PC-3 (cell line): ENCODE results near the gene PCID2. TPM values are rescaled to one million over a fixed set of nuclear protein-coding genes. Genes with fewer than 3 reads are reported as not detected.

Experiments
- ATAC-seq: fragments of 200-7000 bp; cut with Tn5 transposase; 2 replicates; pipeline ENCODE4 v1.9.1; 2020; ENCODE audit warnings: mild to moderate bottlenecking, moderate library complexity
- BruUV-seq: library from RNA; stranded (reverse); fragments of 400-500 nt; replicated peaks from 2 replicates; lab custom pipeline; 2021; lab: Mats Ljungman, UMichigan
- CTCF ChIA-PET: fragments of 300-600 bp; sonication (Branson Sonifier 250); formaldehyde crosslinking; loops from one replicate; lab custom pipeline; 2022; ENCODE audit warnings: antibody characterized with exemption; lab: Charles Lee
- POLR2A ChIA-PET: fragments of 300-600 bp; sonication (Branson Sonifier 250); formaldehyde crosslinking; loops from one replicate; lab custom pipeline; 2022; ENCODE audit warnings: antibody characterized with exemption; ENCODE audit not compliant: unreplicated experiment; lab: Charles Lee
- DNase-seq: peaks from one replicate; pipeline ENCODE4 v3.0.0-alpha.2; 2015
- H2AFZ ChIP-seq: fragments of 300-600 bp; sonication (generic); 2 replicates; pipeline ENCODE4 v1.6.0; 2016; ENCODE audit warnings: antibody characterized with exemption, low read length
- H3F3A ChIP-seq: fragments of 300-600 bp; sonication (generic); one replicate; pipeline ENCODE4 v1.6.0; 2017; ENCODE audit warnings: antibody characterized with exemption, low read length, control low read depth, mild to moderate bottlenecking; ENCODE audit not compliant: unreplicated experiment
- H3K27ac ChIP-seq: fragments of 300-600 bp; sonication (generic); 2 replicates; pipeline ENCODE4 v1.5.1; 2016; ENCODE audit warnings: mild to moderate bottlenecking, low read length
- H3K27me3 ChIP-seq: fragments of 300-600 bp; sonication (generic); 2 replicates; pipeline ENCODE4 v1.6.1; 2016; ENCODE audit warnings: low read length, mixed read lengths
- H3K36me3 ChIP-seq: fragments of 300-600 bp; sonication (generic); 2 replicates; pipeline ENCODE4 v1.6.1; 2016; ENCODE audit warnings: low read depth, mixed run types, low read length, mixed read lengths
- H3K4me1 ChIP-seq: fragments of 300-600 bp; sonication (generic); 2 replicates; pipeline ENCODE4 v1.5.1; 2016; ENCODE audit warnings: low read length; ENCODE audit not compliant: insufficient read depth
- H3K4me2 ChIP-seq: fragments of 300-600 bp; sonication (generic); 2 replicates; pipeline ENCODE4 v1.6.0; 2016; ENCODE audit warnings: low read length
- H3K4me3 ChIP-seq: fragments of 300-600 bp; sonication (generic); 2 replicates; pipeline ENCODE4 v1.5.1; 2016; ENCODE audit warnings: mild to moderate bottlenecking, low read length, mixed read lengths
- H3K79me2 ChIP-seq: fragments of 300-600 bp; sonication (generic); 2 replicates; pipeline ENCODE4 v1.6.1; 2017; ENCODE audit warnings: low read length, mixed read lengths
- H3K9ac ChIP-seq: fragments of 300-600 bp; sonication (generic); 2 replicates; pipeline ENCODE4 v1.6.0; 2016; ENCODE audit warnings: mild to moderate bottlenecking, low read length
- H3K9me2 ChIP-seq: fragments of 300-600 bp; sonication (generic); replicated peaks from 2 replicates; pipeline ENCODE4 v1.6.1; 2016; ENCODE audit warnings: mixed run types, low read length, mixed read lengths
- H3K9me3 ChIP-seq: fragments of 300-600 bp; sonication (generic); 2 replicates; pipeline ENCODE4 v1.6.1; 2016; ENCODE audit warnings: low read length, mixed read lengths
- H4K20me1 ChIP-seq: fragments of 300-600 bp; sonication (generic); 2 replicates; pipeline ENCODE4 v1.6.1; 2016; ENCODE audit warnings: low read length, mixed read lengths
- EZH2 ChIP-seq: fragments of 300-600 bp; sonication (generic); IDR thresholded peaks from one replicate; pipeline ENCODE4 v1.6.1; 2017; ENCODE audit warnings: antibody characterized with exemption, mild to moderate bottlenecking, low read length; ENCODE audit not compliant: unreplicated experiment
- EZH2phosphoT487 ChIP-seq: fragments of 300-600 bp; sonication (generic); IDR thresholded peaks from 2 replicates; pipeline ENCODE4 v1.6.1; 2018; ENCODE audit warnings: mild to moderate bottlenecking, antibody characterized with exemption, low read length, borderline replicate concordance
- intact Hi-C: fragments of 100-400 bp; cut with micrococcal nuclease; formaldehyde crosslinking; loops from 2 replicates; pipeline ENCODE4 v1.9.0; 2023
- total RNA-seq: library from RNA; depleted of rRNA; stranded (reverse); fragments of >200 nt; gene quantifications from 2 replicates; pipeline ENCODE4 v1.2.3, GENCODE V29; 2014
- TF ChIP-seq, protein P1 (sequence below): fragments of 300-600 bp; sonication (generic); conservative IDR thresholded peaks from 2 replicates; pipeline ENCODE4 v1.5.1; 2017; ENCODE audit warnings: antibody characterized with exemption, low read depth, mild to moderate bottlenecking, low read length

Gene PCID2
- total RNA-seq, 1 experiment from 2014 or later = 39.4 TPM

- Histone ChIP-seq H2AFZ (no peak overlapping the region), H3K27me3 (no peaks in the 10 kb centered on the region), H3K36me3 (peaks cover 54% of the 10 kb centered on the region), H3K9ac (no peak overlapping the region), H3K27ac (peak overlapping the region; percentile 43; the same call in 1 of the 2 replicates), H3F3A (no peaks in the 10 kb centered on the region), H3K9me2 (no peaks in the 10 kb centered on the region), H3K4me2 (no peak overlapping the region), H3K4me1 (peaks cover 13% of the 10 kb centered on the region), H3K79me2 (no peaks in the 10 kb centered on the region), H3K4me3 (no peak overlapping the region), H3K9me3 (no peaks in the 10 kb centered on the region), H4K20me1 (no peaks in the 10 kb centered on the region)
- TF ChIP-seq, protein P1, sequence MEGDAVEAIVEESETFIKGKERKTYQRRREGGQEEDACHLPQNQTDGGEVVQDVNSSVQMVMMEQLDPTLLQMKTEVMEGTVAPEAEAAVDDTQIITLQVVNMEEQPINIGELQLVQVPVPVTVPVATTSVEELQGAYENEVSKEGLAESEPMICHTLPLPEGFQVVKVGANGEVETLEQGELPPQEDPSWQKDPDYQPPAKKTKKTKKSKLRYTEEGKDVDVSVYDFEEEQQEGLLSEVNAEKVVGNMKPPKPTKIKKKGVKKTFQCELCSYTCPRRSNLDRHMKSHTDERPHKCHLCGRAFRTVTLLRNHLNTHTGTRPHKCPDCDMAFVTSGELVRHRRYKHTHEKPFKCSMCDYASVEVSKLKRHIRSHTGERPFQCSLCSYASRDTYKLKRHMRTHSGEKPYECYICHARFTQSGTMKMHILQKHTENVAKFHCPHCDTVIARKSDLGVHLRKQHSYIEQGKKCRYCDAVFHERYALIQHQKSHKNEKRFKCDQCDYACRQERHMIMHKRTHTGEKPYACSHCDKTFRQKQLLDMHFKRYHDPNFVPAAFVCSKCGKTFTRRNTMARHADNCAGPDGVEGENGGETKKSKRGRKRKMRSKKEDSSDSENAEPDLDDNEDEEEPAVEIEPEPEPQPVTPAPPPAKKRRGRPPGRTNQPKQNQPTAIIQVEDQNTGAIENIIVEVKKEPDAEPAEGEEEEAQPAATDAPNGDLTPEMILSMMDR = no peak
- no peak for TF ChIP-seq EZH2phosphoT487
- TF ChIP-seq EZH2 = no peak
- BruUV-seq = no TSS peak
- POLR2A ChIA-PET = no interaction called here
- CTCF ChIA-PET = no interaction called here
- ATAC-seq = peak; percentile 64
- intact Hi-C loops = no loop called here
- DNase-seq = peak; percentile 69
Observed at GRCh38 chr13:113192902-113193301, 15.6 kb downstream of the PCID2 start.

- ChIA-PET CTCF (no interaction called here), POLR2A (no interaction called here)
- H4K20me1 ChIP-seq = no peaks in the 10 kb centered on the region
- TF ChIP-seq, protein P1 = no peak
- TF ChIP-seq EZH2phosphoT487 (no peak), EZH2 (no peak)
- H3K9me3 ChIP-seq = no peaks in the 10 kb centered on the region
- no peaks in the 10 kb centered on the region for H3K9me2 ChIP-seq
- ATAC-seq = no peak
- H2AFZ ChIP-seq = no peak overlapping the region
- no peaks in the 10 kb centered on the region for H3K27me3 ChIP-seq
- H3K27ac ChIP-seq = no peak overlapping the region
- intact Hi-C loops = no loop called here
- DNase-seq = no peak
- peaks cover 48% of the 10 kb centered on the region for H3K36me3 ChIP-seq
- no peak overlapping the region for H3K4me3 ChIP-seq
- H3K4me2 ChIP-seq = no peak overlapping the region
- H3K4me1 ChIP-seq = peaks cover 18% of the 10 kb centered on the region
- H3K9ac ChIP-seq = no peak overlapping the region
- BruUV-seq = no TSS peak
- H3K79me2 ChIP-seq = no peaks in the 10 kb centered on the region
- H3F3A ChIP-seq = no peaks in the 10 kb centered on the region
Observed at GRCh38 chr13:113192279-113192678, 16.2 kb downstream of the PCID2 start.

- H2AFZ ChIP-seq = no peak overlapping the region
- BruUV-seq = no TSS peak
- no peak overlapping the region for H3K9ac ChIP-seq
- H3K36me3 ChIP-seq = peaks cover 38% of the 10 kb centered on the region
- no peaks in the 10 kb centered on the region for H4K20me1 ChIP-seq
- H3K4me3 ChIP-seq = no peak overlapping the region
- H3F3A ChIP-seq = no peaks in the 10 kb centered on the region
- DNase-seq (no peak), ATAC-seq (no peak)
- ChIA-PET CTCF (no interaction called here), POLR2A (no interaction called here)
- H3K79me2 ChIP-seq = peaks cover 18% of the 10 kb centered on the region
- no peak overlapping the region for H3K27ac ChIP-seq
- no peaks in the 10 kb centered on the region for H3K27me3 ChIP-seq
- intact Hi-C loops = no loop called here
- peaks cover 27% of the 10 kb centered on the region for H3K4me1 ChIP-seq
- H3K9me3 ChIP-seq = no peaks in the 10 kb centered on the region
- TF ChIP-seq, protein P1 = no peak
- TF ChIP-seq EZH2phosphoT487 = no peak
- TF ChIP-seq EZH2 = no peak
- H3K4me2 ChIP-seq = no peak overlapping the region
- no peaks in the 10 kb centered on the region for H3K9me2 ChIP-seq
Observed at GRCh38 chr13:113190181-113190580, 18.3 kb downstream of the PCID2 start.
